ENCODE results near the gene RAB3C. TPM values are rescaled to one million over a fixed set of nuclear protein-coding genes. Genes with fewer than 3 reads are reported as not detected.

RAB3C gene
- polyA plus RNA-seq, 2 donors: 0.02 to 0.04 TPM

GRCh38 chr5:58787987-58788386, 205.1 kb downstream of the RAB3C start:
- 31 to 37% methylated on average over 3 of the region's 3 CpGs for WGBS, 2 donors
- Histone ChIP-seq H3K27me3 (ENCODE audit: control insufficient read depth in 1 of 2, insufficient read depth in 2 of 2, low read length in 2 of 2) (no peaks in the 10 kb centered on the region), H3K4me1 (ENCODE audit: control insufficient read depth in 2 of 2, insufficient read depth in 2 of 2, low read length in 1 of 2) (no peaks in the 10 kb centered on the region), H3K36me3 (ENCODE audit: control insufficient read depth in 2 of 2, insufficient read depth in 2 of 2, low read length in 1 of 2) (no peaks in the 10 kb centered on the region), H3K4me3 (ENCODE audit: low read depth in 1 of 2, low read length in 2 of 2) (no peak overlapping the region), H3K9me3 (ENCODE audit: control insufficient read depth in 2 of 2, insufficient read depth in 1 of 2, low read depth in 1 of 2, low read length in 1 of 2) (no peaks in the 10 kb centered on the region), H3K27ac (ENCODE audit: low read depth in 2 of 2, low read length in 1 of 2) (no peak overlapping the region)

- no peaks in the 10 kb centered on the region for H3K9me3 ChIP-seq (ENCODE audit: control insufficient read depth in 2 of 2, insufficient read depth in 1 of 2, low read depth in 1 of 2, low read length in 1 of 2)
- H3K4me1 ChIP-seq (ENCODE audit: control insufficient read depth in 2 of 2, insufficient read depth in 2 of 2, low read length in 1 of 2): no peaks in the 10 kb centered on the region
- WGBS, 2 donors: 36 to 41% methylated on average over 4 of the region's 4 CpGs
- H3K27ac ChIP-seq (ENCODE audit: low read depth in 2 of 2, low read length in 1 of 2): no peak overlapping the region
- H3K4me3 ChIP-seq (ENCODE audit: low read depth in 1 of 2, low read length in 2 of 2): no peak overlapping the region
- H3K36me3 ChIP-seq (ENCODE audit: control insufficient read depth in 2 of 2, insufficient read depth in 2 of 2, low read length in 1 of 2): no peaks in the 10 kb centered on the region
- no peaks in the 10 kb centered on the region for H3K27me3 ChIP-seq (ENCODE audit: control insufficient read depth in 1 of 2, insufficient read depth in 2 of 2, low read length in 2 of 2)
Observed at GRCh38 chr5:58793888-58794657, 211.2 kb downstream of the RAB3C start.

DNA sequence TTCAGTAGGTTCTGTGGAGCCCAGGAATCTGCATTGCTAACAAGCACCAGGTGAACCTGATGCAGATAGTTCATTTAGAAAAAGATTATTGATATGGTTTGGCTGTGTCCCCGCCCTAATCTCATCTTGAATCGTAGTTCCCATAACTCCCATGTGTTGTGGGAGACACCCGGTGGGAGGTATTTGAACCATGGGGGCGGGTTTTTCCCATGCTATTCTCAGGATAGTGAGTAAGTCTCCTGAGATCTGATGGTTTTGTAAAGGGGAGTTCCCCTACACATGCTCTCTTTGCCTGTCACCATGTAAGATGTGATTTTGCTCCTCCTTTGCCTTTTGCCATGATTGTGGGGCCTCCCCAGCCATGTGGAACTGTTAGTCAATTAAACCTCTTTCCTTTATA, 212.0 kb downstream of the RAB3C start:
- WGBS, 2 donors: 74 to 83% methylated on average over 4 of the region's 4 CpGs
- Histone ChIP-seq H3K9me3 (ENCODE audit: control insufficient read depth in 2 of 2, insufficient read depth in 1 of 2, low read depth in 1 of 2, low read length in 1 of 2) (no peaks in the 10 kb centered on the region), H3K4me1 (ENCODE audit: control insufficient read depth in 2 of 2, insufficient read depth in 2 of 2, low read length in 1 of 2) (no peaks in the 10 kb centered on the region), H3K36me3 (ENCODE audit: control insufficient read depth in 2 of 2, insufficient read depth in 2 of 2, low read length in 1 of 2) (no peaks in the 10 kb centered on the region), H3K27ac (ENCODE audit: low read depth in 2 of 2, low read length in 1 of 2) (no peak overlapping the region), H3K27me3 (ENCODE audit: control insufficient read depth in 1 of 2, insufficient read depth in 2 of 2, low read length in 2 of 2) (no peaks in the 10 kb centered on the region), H3K4me3 (ENCODE audit: low read depth in 1 of 2, low read length in 2 of 2) (no peak overlapping the region)

DNA sequence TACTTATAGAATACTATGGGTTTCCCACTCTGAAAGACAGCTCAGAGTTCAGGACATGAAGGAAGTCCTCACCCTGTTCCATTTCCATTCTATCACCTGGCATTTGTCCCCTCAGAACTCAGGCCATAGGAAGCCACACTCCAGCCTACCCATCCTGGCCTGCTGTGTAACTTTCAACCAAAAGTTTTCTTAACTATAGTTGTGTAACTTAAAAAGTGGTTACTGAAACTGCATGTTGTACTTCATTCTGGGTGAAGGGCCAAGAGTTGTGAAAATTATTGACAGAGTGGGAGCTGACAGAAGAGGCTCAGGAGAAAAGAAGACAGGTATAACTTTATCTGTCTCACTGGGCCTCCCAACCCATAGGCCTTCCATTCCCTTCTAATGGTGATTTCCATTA, 212.5 kb downstream of the RAB3C start:
- Histone ChIP-seq H3K4me3 (ENCODE audit: low read depth in 1 of 2, low read length in 2 of 2) (no peak overlapping the region), H3K27me3 (ENCODE audit: control insufficient read depth in 1 of 2, insufficient read depth in 2 of 2, low read length in 2 of 2) (no peaks in the 10 kb centered on the region), H3K27ac (ENCODE audit: low read depth in 2 of 2, low read length in 1 of 2) (no peak overlapping the region), H3K36me3 (ENCODE audit: control insufficient read depth in 2 of 2, insufficient read depth in 2 of 2, low read length in 1 of 2) (no peaks in the 10 kb centered on the region), H3K4me1 (ENCODE audit: control insufficient read depth in 2 of 2, insufficient read depth in 2 of 2, low read length in 1 of 2) (no peaks in the 10 kb centered on the region), H3K9me3 (ENCODE audit: control insufficient read depth in 2 of 2, insufficient read depth in 1 of 2, low read depth in 1 of 2, low read length in 1 of 2) (no peaks in the 10 kb centered on the region)

- no peak overlapping the region for H3K4me3 ChIP-seq (ENCODE audit: low read depth in 1 of 2, low read length in 2 of 2)
- no peaks in the 10 kb centered on the region for H3K9me3 ChIP-seq (ENCODE audit: control insufficient read depth in 2 of 2, insufficient read depth in 1 of 2, low read depth in 1 of 2, low read length in 1 of 2)
- no peaks in the 10 kb centered on the region for H3K36me3 ChIP-seq (ENCODE audit: control insufficient read depth in 2 of 2, insufficient read depth in 2 of 2, low read length in 1 of 2)
- no peaks in the 10 kb centered on the region for H3K27me3 ChIP-seq (ENCODE audit: control insufficient read depth in 1 of 2, insufficient read depth in 2 of 2, low read length in 2 of 2)
- no peaks in the 10 kb centered on the region for H3K4me1 ChIP-seq (ENCODE audit: control insufficient read depth in 2 of 2, insufficient read depth in 2 of 2, low read length in 1 of 2)
- no peak overlapping the region for H3K27ac ChIP-seq (ENCODE audit: low read depth in 2 of 2, low read length in 1 of 2)
Observed at GRCh38 chr5:58797021-58797420, 214.1 kb downstream of the RAB3C start.

DNA sequence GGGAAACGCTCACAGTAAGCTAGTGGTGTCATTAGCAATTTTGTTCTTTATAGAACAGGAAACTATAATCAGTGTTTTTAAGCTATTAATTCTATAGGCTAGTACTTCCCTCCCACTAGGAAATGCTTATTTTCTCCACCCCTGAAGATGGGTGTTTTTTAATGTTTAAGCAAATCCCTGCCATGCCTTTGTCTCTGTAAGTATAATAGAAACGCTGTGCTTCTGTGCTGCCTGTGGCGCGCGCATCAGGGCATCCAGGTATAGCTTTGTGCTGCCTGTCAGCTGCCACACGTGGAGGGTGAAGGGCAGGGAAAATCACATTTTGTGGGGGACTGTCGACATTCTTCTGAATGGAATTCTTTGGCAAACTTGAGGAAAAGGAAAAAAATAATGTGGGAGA, 217.5 kb downstream of the RAB3C start:
- no peak overlapping the region for H3K4me3 ChIP-seq (ENCODE audit: low read depth in 1 of 2, low read length in 2 of 2)
- WGBS, 2 donors: 73 to 76% methylated on average over 7 of the region's 7 CpGs
- H3K4me1 ChIP-seq (ENCODE audit: control insufficient read depth in 2 of 2, insufficient read depth in 2 of 2, low read length in 1 of 2): no peaks in the 10 kb centered on the region
- H3K36me3 ChIP-seq (ENCODE audit: control insufficient read depth in 2 of 2, insufficient read depth in 2 of 2, low read length in 1 of 2): no peaks in the 10 kb centered on the region
- no peak overlapping the region for H3K27ac ChIP-seq (ENCODE audit: low read depth in 2 of 2, low read length in 1 of 2)
- no peaks in the 10 kb centered on the region for H3K27me3 ChIP-seq (ENCODE audit: control insufficient read depth in 1 of 2, insufficient read depth in 2 of 2, low read length in 2 of 2)
- no peaks in the 10 kb centered on the region for H3K9me3 ChIP-seq (ENCODE audit: control insufficient read depth in 2 of 2, insufficient read depth in 1 of 2, low read depth in 1 of 2, low read length in 1 of 2)

DNA sequence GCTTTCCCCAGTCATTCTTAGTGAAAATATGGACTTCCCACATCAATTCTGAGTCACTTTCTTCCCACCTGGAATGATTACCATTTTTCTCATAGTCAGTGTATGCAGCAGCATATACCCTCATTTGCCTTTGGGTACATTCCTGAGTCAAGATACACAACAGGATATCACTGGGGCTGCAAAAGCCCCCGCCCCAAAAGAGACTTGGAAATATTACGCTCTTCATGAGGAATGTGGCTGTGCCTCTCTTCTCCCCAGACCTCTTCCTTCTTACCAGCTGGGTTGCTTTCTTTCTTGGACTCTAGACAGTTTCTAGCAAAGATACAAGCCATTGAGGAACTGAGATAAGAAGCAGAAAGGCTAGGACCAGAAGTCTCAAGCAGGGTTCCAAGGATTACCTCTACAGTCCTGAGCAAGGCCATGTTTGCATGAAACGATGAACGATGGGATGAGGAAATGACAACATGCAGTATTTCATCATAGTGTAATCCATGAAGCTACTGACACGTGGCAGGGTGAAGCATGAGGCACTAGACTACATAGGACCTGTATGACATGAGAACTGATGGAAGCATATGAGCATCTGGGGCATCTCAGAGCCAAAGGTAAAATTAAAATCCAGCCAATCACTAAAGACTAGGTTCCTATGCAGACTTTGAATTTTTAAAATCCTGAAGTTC, 218.1 kb downstream of the RAB3C start:
- no peak overlapping the region for H3K4me3 ChIP-seq (ENCODE audit: low read depth in 1 of 2, low read length in 2 of 2)
- WGBS, 2 donors: 80% methylated on average over 5 of the region's 5 CpGs

GRCh38 chr5:58803056-58803455, 220.2 kb downstream of the RAB3C start:
- H3K36me3 ChIP-seq (ENCODE audit: control insufficient read depth in 2 of 2, insufficient read depth in 2 of 2, low read length in 1 of 2): no peaks in the 10 kb centered on the region
- no peaks in the 10 kb centered on the region for H3K4me1 ChIP-seq (ENCODE audit: control insufficient read depth in 2 of 2, insufficient read depth in 2 of 2, low read length in 1 of 2)
- H3K27me3 ChIP-seq (ENCODE audit: control insufficient read depth in 1 of 2, insufficient read depth in 2 of 2, low read length in 2 of 2): no peaks in the 10 kb centered on the region
- H3K27ac ChIP-seq (ENCODE audit: low read depth in 2 of 2, low read length in 1 of 2): no peak overlapping the region
- no peak overlapping the region for H3K4me3 ChIP-seq (ENCODE audit: low read depth in 1 of 2, low read length in 2 of 2)
- no peaks in the 10 kb centered on the region for H3K9me3 ChIP-seq (ENCODE audit: control insufficient read depth in 2 of 2, insufficient read depth in 1 of 2, low read depth in 1 of 2, low read length in 1 of 2)

More for the DNA sequence above, 218.1 kb downstream of the RAB3C start:
- H3K27ac ChIP-seq (ENCODE audit: low read depth in 2 of 2, low read length in 1 of 2): no peak overlapping the region
- no peaks in the 10 kb centered on the region for H3K9me3 ChIP-seq (ENCODE audit: control insufficient read depth in 2 of 2, insufficient read depth in 1 of 2, low read depth in 1 of 2, low read length in 1 of 2)
- no peaks in the 10 kb centered on the region for H3K36me3 ChIP-seq (ENCODE audit: control insufficient read depth in 2 of 2, insufficient read depth in 2 of 2, low read length in 1 of 2)
- no peaks in the 10 kb centered on the region for H3K4me1 ChIP-seq (ENCODE audit: control insufficient read depth in 2 of 2, insufficient read depth in 2 of 2, low read length in 1 of 2)
- H3K27me3 ChIP-seq (ENCODE audit: control insufficient read depth in 1 of 2, insufficient read depth in 2 of 2, low read length in 2 of 2): no peaks in the 10 kb centered on the region

GRCh38 chr5:58804291-58804690, 221.4 kb downstream of the RAB3C start:
- Histone ChIP-seq H3K4me3 (ENCODE audit: low read depth in 1 of 2, low read length in 2 of 2) (no peak overlapping the region), H3K27me3 (ENCODE audit: control insufficient read depth in 1 of 2, insufficient read depth in 2 of 2, low read length in 2 of 2) (no peaks in the 10 kb centered on the region), H3K9me3 (ENCODE audit: control insufficient read depth in 2 of 2, insufficient read depth in 1 of 2, low read depth in 1 of 2, low read length in 1 of 2) (no peaks in the 10 kb centered on the region), H3K36me3 (ENCODE audit: control insufficient read depth in 2 of 2, insufficient read depth in 2 of 2, low read length in 1 of 2) (no peaks in the 10 kb centered on the region), H3K4me1 (ENCODE audit: control insufficient read depth in 2 of 2, insufficient read depth in 2 of 2, low read length in 1 of 2) (no peaks in the 10 kb centered on the region), H3K27ac (ENCODE audit: low read depth in 2 of 2, low read length in 1 of 2) (no peak overlapping the region)

DNA sequence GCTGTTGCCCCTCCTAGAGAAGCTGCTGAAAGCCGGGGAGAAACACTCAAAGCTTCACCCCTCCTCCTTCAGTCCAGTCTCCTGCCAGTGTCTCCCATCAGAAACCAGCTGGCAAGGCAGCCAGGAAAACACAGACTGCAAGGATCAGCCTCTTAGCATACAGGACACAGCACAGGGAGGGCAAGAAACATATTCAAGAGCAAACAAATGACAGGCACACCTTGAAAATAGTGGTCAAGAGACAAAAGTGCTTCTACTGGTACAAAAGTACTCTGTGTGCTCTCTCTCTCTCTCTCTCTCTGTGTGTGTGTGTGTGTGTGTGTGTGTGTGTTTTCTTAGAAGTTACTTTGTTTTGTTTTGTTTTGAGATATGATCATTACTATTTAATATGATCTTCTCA, 227.2 kb downstream of the RAB3C start:
- H3K9me3 ChIP-seq (ENCODE audit: control insufficient read depth in 2 of 2, insufficient read depth in 1 of 2, low read depth in 1 of 2, low read length in 1 of 2): no peaks in the 10 kb centered on the region
- no peaks in the 10 kb centered on the region for H3K36me3 ChIP-seq (ENCODE audit: control insufficient read depth in 2 of 2, insufficient read depth in 2 of 2, low read length in 1 of 2)
- no peak overlapping the region for H3K27ac ChIP-seq (ENCODE audit: low read depth in 2 of 2, low read length in 1 of 2)
- H3K4me1 ChIP-seq (ENCODE audit: control insufficient read depth in 2 of 2, insufficient read depth in 2 of 2, low read length in 1 of 2): no peaks in the 10 kb centered on the region
- H3K4me3 ChIP-seq (ENCODE audit: low read depth in 1 of 2, low read length in 2 of 2): no peak overlapping the region
- peaks cover 0 to 3% of the 10 kb centered on the region in 2 donors for H3K27me3 ChIP-seq (ENCODE audit: control insufficient read depth in 1 of 2, insufficient read depth in 2 of 2, low read length in 2 of 2)
- WGBS, 2 donors: 40 to 42% methylated on average over 1 of the region's 1 CpG
